Measurements from ENCODE around the gene HEPHL1. TPM values are rescaled to one million over a fixed set of nuclear protein-coding genes. Genes with fewer than 3 reads are reported as not detected.
A peak's percentile ranks its signal among the peaks of the same experiment; 100 is the strongest.

HEPHL1 gene
- total RNA-seq, 1 donor from 2014 or later, result not detected

DNA sequence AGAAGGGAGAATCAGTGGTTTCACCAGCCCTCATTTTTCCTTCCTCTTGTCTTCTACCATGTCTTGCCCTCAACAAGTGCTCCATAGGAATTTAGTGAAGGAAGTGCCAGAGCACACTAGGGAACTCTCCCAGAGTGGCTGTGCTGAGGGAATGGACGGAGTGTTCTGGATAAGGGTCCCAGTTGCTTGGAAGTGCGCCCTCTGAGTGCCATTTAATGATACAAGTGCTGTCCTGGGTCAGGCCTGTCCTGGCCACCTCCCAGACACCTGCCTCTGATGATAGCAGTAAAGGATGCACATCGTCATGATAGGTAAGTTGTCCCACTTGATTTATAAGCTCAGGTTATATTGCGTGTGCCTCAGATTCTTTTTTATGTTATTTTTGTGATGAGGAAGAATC lies 112.6 kb downstream of the HEPHL1 start:
- Mint-ChIP-seq H3K27me3 (ENCODE audit: low read depth) (no peaks in the 10 kb centered on the region), H3K4me3 (ENCODE audit: unreplicated experiment) (no peak overlapping the region)

DNA sequence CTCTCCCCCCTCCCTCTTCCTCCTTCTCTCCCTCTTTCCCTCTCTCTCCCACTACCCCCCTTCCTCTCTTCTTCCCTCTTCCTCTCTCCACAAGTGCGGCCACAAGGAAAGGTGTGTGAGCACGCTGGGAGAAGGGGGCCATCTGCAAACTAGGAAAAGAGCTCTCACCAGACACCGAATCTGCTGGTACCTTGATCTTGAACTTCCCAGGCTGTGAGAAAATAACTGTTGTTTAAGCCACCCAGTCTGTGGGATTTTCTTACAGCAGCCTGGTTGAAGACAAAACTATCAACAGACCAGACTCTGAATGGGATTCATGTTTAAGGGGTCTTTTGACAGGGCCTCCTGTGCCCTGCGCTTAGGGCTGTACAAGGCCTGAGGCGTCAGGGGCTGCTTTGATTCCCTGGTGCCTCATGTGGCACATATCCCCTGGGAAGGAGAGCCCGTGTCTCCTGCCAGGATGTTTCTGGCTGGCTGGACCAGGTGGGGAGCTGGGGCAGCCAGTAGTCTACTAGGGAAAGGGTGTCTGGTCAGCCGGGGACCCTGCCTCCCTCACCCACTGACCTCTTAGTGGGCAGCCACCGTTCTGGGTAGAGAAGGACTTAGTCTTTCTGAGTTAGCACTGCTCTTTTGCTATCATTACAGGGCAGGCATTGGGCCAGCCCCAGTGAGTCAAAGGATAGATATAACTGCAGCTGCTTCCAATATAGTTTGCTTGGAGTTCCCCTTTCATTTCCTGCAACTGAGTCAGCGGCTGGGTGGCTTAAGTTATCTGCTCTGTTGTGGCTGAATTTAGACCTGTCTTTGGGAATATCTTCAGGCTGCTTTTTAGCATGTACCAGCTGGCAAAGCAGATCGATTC lies 113.7 kb downstream of the HEPHL1 start:
- TF ChIP-seq, protein P1, sequence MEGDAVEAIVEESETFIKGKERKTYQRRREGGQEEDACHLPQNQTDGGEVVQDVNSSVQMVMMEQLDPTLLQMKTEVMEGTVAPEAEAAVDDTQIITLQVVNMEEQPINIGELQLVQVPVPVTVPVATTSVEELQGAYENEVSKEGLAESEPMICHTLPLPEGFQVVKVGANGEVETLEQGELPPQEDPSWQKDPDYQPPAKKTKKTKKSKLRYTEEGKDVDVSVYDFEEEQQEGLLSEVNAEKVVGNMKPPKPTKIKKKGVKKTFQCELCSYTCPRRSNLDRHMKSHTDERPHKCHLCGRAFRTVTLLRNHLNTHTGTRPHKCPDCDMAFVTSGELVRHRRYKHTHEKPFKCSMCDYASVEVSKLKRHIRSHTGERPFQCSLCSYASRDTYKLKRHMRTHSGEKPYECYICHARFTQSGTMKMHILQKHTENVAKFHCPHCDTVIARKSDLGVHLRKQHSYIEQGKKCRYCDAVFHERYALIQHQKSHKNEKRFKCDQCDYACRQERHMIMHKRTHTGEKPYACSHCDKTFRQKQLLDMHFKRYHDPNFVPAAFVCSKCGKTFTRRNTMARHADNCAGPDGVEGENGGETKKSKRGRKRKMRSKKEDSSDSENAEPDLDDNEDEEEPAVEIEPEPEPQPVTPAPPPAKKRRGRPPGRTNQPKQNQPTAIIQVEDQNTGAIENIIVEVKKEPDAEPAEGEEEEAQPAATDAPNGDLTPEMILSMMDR (IDR thresholded peaks at IDR 0.05), result no peak

More for the DNA sequence above, 112.6 kb downstream of the HEPHL1 start:
- Mint-ChIP-seq H3K36me3 (ENCODE audit: low read depth) (peaks cover 2% of the 10 kb centered on the region), H3K9me3 (ENCODE audit: low read depth) (peaks cover 3% of the 10 kb centered on the region), H3K4me1 (ENCODE audit: low read depth) (peaks cover 45% of the 10 kb centered on the region), H3K27ac (ENCODE audit: unreplicated experiment) (peak overlapping the region; percentile 74)
- TF ChIP-seq, protein P1 (IDR thresholded peaks at IDR 0.05), result no peak
- DNase-seq (ENCODE audit: low spot score), result no peak

DNA sequence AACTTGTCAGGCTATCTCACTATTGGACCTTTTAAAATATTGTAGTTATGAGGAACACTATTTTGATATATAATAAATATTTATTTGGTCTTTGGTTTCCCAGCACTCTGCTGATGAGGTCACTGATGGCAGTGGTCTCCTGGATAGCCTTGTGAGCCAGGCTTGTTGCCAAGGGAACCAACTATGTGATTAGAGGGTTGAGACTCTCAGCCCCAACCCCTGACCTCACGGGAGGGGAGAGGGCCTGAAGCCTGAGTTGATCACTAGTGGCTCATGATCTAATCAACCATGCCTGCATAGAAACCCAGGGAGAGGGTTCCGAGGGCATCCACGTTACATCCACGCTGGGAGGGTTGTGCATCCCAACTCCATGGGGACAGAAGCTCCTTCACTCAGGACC lies 118.3 kb downstream of the HEPHL1 start:
- Mint-ChIP-seq H3K27ac (ENCODE audit: unreplicated experiment) (no peak overlapping the region), H3K9me3 (ENCODE audit: low read depth) (peaks cover 3% of the 10 kb centered on the region), H3K4me1 (ENCODE audit: low read depth) (peaks cover 51% of the 10 kb centered on the region), H3K27me3 (ENCODE audit: low read depth) (no peaks in the 10 kb centered on the region), H3K36me3 (ENCODE audit: low read depth) (peaks cover 2% of the 10 kb centered on the region), H3K4me3 (ENCODE audit: unreplicated experiment) (no peak overlapping the region)
- TF ChIP-seq, protein P1 (IDR thresholded peaks at IDR 0.05), result no peak
- DNase-seq (ENCODE audit: low spot score), result no peak

More for the DNA sequence above, 113.7 kb downstream of the HEPHL1 start:
- Mint-ChIP-seq H3K4me1 (ENCODE audit: low read depth) (peaks cover 45% of the 10 kb centered on the region), H3K27me3 (ENCODE audit: low read depth) (no peaks in the 10 kb centered on the region), H3K4me3 (ENCODE audit: unreplicated experiment) (peak overlapping the region; percentile 48), H3K27ac (ENCODE audit: unreplicated experiment) (peak overlapping the region; percentile 98), H3K9me3 (ENCODE audit: low read depth) (peaks cover 3% of the 10 kb centered on the region), H3K36me3 (ENCODE audit: low read depth) (peaks cover 2% of the 10 kb centered on the region)
- DNase-seq (ENCODE audit: low spot score), result no peak

DNA sequence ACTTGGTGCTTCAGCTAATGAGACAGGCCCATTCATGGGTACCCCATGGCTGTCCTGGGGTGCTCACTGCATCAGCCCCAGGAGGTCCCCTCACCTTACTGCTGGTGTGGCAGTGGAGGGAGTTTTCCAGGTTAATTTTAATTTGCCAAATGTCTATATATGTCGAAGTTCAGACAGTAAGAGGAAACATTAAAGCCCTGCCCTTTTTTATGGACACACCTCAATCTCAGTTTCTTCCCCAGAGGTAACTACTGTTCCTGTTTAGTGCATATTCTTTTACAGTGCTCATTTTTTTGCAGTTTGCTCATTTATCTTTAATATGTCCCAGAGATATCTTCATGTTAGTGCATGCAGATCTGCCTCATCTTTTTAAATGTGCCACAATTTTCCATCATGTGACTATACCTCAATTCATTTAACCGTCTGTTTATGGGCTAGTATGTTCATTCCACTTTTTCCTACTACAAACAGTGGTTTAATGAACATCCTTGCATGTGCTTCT lies 119.1 kb downstream of the HEPHL1 start:
- Mint-ChIP-seq H3K4me3 (ENCODE audit: unreplicated experiment) (no peak overlapping the region), H3K36me3 (ENCODE audit: low read depth) (peaks cover 2% of the 10 kb centered on the region), H3K27ac (ENCODE audit: unreplicated experiment) (no peak overlapping the region), H3K4me1 (ENCODE audit: low read depth) (peaks cover 45% of the 10 kb centered on the region), H3K27me3 (ENCODE audit: low read depth) (no peaks in the 10 kb centered on the region), H3K9me3 (ENCODE audit: low read depth) (peaks cover 3% of the 10 kb centered on the region)
- DNase-seq (ENCODE audit: low spot score), result no peak
- TF ChIP-seq, protein P1 (IDR thresholded peaks at IDR 0.05), result no peak

DNA sequence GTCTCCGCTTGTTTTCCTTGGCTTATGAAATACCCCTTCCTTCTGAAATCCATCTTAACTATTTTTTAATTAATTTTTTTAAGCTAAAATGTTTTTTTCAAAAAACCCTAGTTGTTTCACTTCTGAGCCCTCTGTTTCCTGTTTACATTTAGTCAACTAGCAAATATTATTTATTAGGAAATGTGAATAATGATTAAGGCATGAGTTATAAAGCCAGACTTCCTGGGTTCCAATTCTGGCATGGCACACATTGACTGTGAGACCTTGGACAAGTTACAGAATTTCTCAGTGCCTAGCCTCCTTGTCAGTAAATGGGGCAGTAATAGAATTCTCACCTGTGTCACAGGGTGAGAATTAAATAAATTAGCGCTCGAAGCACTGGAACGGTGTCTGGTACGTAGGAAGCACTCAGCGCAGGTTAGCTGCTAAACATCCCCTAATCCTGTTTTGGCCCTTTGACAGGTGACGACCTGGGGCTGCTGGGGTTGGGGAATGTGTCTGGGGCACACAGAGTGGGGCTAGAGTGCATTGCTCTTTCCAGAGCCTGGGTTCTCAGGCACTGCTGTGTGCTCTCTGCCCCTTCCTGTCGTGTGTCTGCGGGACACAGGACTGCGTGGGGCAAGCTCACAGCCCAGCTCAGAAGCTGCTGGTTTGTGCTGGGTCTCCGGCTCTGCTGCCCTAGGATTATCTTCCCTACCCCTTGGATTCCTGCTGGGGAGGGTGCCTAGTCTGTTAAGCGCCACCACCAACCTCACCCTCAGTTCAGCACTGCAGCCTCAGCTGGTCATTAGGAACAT lies 120.6 kb downstream of the HEPHL1 start:
- Mint-ChIP-seq H3K27ac (ENCODE audit: unreplicated experiment) (no peak overlapping the region), H3K4me3 (ENCODE audit: unreplicated experiment) (no peak overlapping the region), H3K27me3 (ENCODE audit: low read depth) (no peaks in the 10 kb centered on the region), H3K9me3 (ENCODE audit: low read depth) (peaks cover 2% of the 10 kb centered on the region), H3K4me1 (ENCODE audit: low read depth) (peaks cover 41% of the 10 kb centered on the region), H3K36me3 (ENCODE audit: low read depth) (peaks cover 3% of the 10 kb centered on the region)
- DNase-seq (ENCODE audit: low spot score), result no peak
- TF ChIP-seq, protein P1 (IDR thresholded peaks at IDR 0.05), result no peak

Data from chondrocyte (in vitro differentiated cells).